Measurements from ENCODE around the gene ID4.

The ID4 gene

DNA sequence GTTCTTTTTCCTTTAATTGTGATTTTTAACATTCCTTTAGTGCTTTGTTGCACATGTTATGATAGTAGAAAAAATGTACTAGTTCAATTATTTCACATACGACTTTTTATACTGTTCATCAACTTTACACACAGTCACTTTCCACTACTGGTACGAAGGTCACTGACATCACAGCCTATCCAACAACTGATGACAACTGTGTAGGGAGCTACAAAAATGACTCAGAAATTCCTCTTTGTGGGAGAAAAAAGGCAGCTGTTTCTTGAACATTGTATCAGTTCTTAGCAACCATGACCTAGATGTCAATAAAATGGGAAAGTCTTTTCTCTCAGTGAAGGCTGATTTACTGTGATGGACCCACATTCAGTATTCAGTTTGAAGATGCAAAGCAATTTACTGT lies 7.0 kb upstream of the ID4 start:
- Histone ChIP-seq H3K4me2 (ENCODE audit: low read length) (no peak overlapping the region), H3K27ac (no peak overlapping the region), H3K4me3 (ENCODE audit: low read depth, low read length) (no peak overlapping the region)

DNA sequence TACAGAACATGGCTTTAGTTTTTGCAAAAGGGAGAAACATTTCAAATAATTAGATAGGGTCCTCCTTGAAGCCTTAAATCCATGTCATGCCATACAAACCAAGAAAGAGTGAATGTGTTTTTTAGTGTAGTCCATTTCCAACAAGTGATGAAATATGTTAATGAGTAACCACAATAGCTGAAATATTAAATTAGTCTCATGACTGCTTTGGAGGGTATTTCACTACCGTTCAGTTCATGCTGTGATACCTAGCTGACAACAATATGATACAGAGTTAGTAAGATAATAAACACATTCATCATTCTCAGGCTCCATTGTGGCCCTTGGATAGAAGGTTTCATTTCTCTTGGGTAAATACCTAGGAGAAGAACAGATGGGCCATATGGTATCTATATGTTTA lies 5.8 kb upstream of the ID4 start:
- H3K27ac ChIP-seq = no peak overlapping the region
- H3K4me2 ChIP-seq (ENCODE audit: low read length) = no peak overlapping the region
- TF ChIP-seq, protein P1, sequence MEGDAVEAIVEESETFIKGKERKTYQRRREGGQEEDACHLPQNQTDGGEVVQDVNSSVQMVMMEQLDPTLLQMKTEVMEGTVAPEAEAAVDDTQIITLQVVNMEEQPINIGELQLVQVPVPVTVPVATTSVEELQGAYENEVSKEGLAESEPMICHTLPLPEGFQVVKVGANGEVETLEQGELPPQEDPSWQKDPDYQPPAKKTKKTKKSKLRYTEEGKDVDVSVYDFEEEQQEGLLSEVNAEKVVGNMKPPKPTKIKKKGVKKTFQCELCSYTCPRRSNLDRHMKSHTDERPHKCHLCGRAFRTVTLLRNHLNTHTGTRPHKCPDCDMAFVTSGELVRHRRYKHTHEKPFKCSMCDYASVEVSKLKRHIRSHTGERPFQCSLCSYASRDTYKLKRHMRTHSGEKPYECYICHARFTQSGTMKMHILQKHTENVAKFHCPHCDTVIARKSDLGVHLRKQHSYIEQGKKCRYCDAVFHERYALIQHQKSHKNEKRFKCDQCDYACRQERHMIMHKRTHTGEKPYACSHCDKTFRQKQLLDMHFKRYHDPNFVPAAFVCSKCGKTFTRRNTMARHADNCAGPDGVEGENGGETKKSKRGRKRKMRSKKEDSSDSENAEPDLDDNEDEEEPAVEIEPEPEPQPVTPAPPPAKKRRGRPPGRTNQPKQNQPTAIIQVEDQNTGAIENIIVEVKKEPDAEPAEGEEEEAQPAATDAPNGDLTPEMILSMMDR (IDR thresholded peaks at IDR 0.05) = no peak
- H3K4me1 ChIP-seq = no peaks in the 10 kb centered on the region
- H3K79me2 ChIP-seq = no peaks in the 10 kb centered on the region
- H3K9me3 ChIP-seq (ENCODE audit: control insufficient read depth, low read length) = no peaks in the 10 kb centered on the region
- no peaks in the 10 kb centered on the region for H3K27me3 ChIP-seq (ENCODE audit: control insufficient read depth, insufficient read depth, low read length)
- H3K9ac ChIP-seq = no peak overlapping the region
- no peak overlapping the region for H2AFZ ChIP-seq
- no peak overlapping the region for H3K4me3 ChIP-seq (ENCODE audit: low read depth, low read length)
- H3K36me3 ChIP-seq (ENCODE audit: control insufficient read depth, insufficient read depth, low read length) = no peaks in the 10 kb centered on the region

More for the DNA sequence above, 7.0 kb upstream of the ID4 start:
- Histone ChIP-seq H3K36me3 (ENCODE audit: control insufficient read depth, insufficient read depth, low read length) (no peaks in the 10 kb centered on the region), H3K27me3 (ENCODE audit: control insufficient read depth, insufficient read depth, low read length) (no peaks in the 10 kb centered on the region), H3K9ac (no peak overlapping the region), H3K79me2 (no peaks in the 10 kb centered on the region), H3K4me1 (no peaks in the 10 kb centered on the region), H3K9me3 (ENCODE audit: control insufficient read depth, low read length) (no peaks in the 10 kb centered on the region), H2AFZ (no peak overlapping the region)
- TF ChIP-seq, protein P1 (IDR thresholded peaks at IDR 0.05) = no peak

DNA sequence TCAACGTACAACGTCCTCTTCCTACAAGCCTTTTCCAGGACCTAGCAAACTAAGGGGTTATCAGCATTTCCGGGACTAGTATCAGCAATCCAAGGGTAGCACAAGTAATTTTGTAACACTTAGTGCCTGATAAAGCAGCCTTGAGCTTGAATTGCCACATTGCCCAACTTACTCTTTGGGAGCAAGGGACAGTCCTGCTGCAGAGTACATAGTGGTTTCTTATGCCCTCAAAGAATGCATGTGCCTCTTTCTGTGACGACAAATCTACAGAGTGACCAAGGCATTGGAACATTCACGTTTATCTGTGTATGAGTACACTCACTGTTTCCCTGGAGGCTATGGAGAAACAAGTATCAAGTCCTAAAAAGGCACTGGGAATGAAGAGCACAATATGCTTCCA lies 3.2 kb upstream of the ID4 start:
- H3K4me1 ChIP-seq = no peaks in the 10 kb centered on the region
- no peaks in the 10 kb centered on the region for H3K27me3 ChIP-seq (ENCODE audit: control insufficient read depth, insufficient read depth, low read length)
- TF ChIP-seq, protein P1 (IDR thresholded peaks at IDR 0.05) = no peak
- H3K4me2 ChIP-seq (ENCODE audit: low read length) = no peak overlapping the region
- H3K27ac ChIP-seq = no peak overlapping the region
- H3K9me3 ChIP-seq (ENCODE audit: control insufficient read depth, low read length) = no peaks in the 10 kb centered on the region
- no peak overlapping the region for H3K4me3 ChIP-seq (ENCODE audit: low read depth, low read length)
- no peak overlapping the region for H2AFZ ChIP-seq
- H3K36me3 ChIP-seq (ENCODE audit: control insufficient read depth, insufficient read depth, low read length) = no peaks in the 10 kb centered on the region
- H3K9ac ChIP-seq = no peak overlapping the region
- H3K79me2 ChIP-seq = no peaks in the 10 kb centered on the region

- H2AFZ ChIP-seq = no peak overlapping the region
- H3K27me3 ChIP-seq (ENCODE audit: control insufficient read depth, insufficient read depth, low read length) = no peaks in the 10 kb centered on the region
- TF ChIP-seq, protein P1 (IDR thresholded peaks at IDR 0.05) = no peak
- H3K4me3 ChIP-seq (ENCODE audit: low read depth, low read length) = no peak overlapping the region
- no peak overlapping the region for H3K27ac ChIP-seq
- no peaks in the 10 kb centered on the region for H3K79me2 ChIP-seq
- H3K4me2 ChIP-seq (ENCODE audit: low read length) = no peak overlapping the region
- H3K36me3 ChIP-seq (ENCODE audit: control insufficient read depth, insufficient read depth, low read length) = no peaks in the 10 kb centered on the region
- H3K4me1 ChIP-seq = no peaks in the 10 kb centered on the region
- H3K9me3 ChIP-seq (ENCODE audit: control insufficient read depth, low read length) = no peaks in the 10 kb centered on the region
- H3K9ac ChIP-seq = no peak overlapping the region
These were observed 2.3 kb upstream of the ID4 start for GRCh38 chr6:19834858-19835257.

DNA sequence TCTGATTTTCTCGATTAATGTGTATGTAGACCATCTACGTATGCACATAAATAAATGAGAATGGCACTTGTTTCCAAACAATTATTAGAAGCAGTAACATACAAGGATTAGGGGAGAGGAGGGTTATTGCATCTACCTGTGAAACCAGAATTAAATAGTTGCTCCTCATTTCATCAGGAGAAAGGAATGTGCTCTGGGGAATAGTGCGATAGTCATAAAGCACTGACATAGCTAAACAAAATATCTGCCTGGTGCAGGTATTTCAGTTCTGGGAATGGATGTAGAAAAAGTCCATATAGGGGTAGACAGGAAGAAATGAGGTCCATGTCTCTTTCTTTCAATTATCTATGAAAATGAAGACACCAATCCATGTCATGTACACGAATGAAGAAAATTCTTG lies 1.6 kb upstream of the ID4 start:
- Histone ChIP-seq H3K9me3 (ENCODE audit: control insufficient read depth, low read length) (no peaks in the 10 kb centered on the region), H3K9ac (no peak overlapping the region), H3K4me2 (ENCODE audit: low read length) (no peak overlapping the region), H3K4me3 (ENCODE audit: low read depth, low read length) (no peak overlapping the region), H3K27ac (no peak overlapping the region), H2AFZ (no peak overlapping the region), H3K4me1 (no peaks in the 10 kb centered on the region), H3K27me3 (ENCODE audit: control insufficient read depth, insufficient read depth, low read length) (no peaks in the 10 kb centered on the region), H3K36me3 (ENCODE audit: control insufficient read depth, insufficient read depth, low read length) (no peaks in the 10 kb centered on the region), H3K79me2 (no peaks in the 10 kb centered on the region)
- TF ChIP-seq, protein P1 (IDR thresholded peaks at IDR 0.05) = no peak

Data from parathyroid adenoma (tissue), 2 donors.